ENCODE measurements around the gene FUCA2.

Gene FUCA2

DNA sequence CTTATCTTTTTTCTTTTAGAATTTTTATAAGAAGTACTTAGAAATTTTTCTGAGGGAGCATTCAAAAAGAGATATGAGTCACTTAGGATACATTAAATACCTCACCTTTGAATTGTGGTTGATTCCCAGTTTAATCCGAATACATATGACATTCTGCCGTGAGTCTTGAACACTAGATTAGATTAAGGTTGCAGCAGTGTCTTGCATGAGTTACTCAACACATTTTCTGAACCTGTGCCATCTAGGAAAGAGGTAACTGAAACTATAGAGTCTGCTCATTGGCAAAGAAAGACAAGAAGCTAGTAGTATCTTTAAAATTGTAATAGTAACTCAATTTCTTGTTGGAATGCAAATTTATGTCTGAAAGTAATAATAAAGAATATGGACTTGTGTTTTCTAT lies 46.0 kb downstream of the FUCA2 start:
- no peaks in the 10 kb centered on the region for H3K9me2 ChIP-seq (replicated peaks; ENCODE audit: low read depth, low read length)
- H3K9me3 ChIP-seq (ENCODE audit: insufficient read depth, low read depth, low read length): no peaks in the 10 kb centered on the region
- no peak for TF ChIP-seq EZH2phosphoT487 (IDR thresholded peaks at IDR 0.05; ENCODE audit: borderline replicate concordance)
- TF ChIP-seq, protein P1, sequence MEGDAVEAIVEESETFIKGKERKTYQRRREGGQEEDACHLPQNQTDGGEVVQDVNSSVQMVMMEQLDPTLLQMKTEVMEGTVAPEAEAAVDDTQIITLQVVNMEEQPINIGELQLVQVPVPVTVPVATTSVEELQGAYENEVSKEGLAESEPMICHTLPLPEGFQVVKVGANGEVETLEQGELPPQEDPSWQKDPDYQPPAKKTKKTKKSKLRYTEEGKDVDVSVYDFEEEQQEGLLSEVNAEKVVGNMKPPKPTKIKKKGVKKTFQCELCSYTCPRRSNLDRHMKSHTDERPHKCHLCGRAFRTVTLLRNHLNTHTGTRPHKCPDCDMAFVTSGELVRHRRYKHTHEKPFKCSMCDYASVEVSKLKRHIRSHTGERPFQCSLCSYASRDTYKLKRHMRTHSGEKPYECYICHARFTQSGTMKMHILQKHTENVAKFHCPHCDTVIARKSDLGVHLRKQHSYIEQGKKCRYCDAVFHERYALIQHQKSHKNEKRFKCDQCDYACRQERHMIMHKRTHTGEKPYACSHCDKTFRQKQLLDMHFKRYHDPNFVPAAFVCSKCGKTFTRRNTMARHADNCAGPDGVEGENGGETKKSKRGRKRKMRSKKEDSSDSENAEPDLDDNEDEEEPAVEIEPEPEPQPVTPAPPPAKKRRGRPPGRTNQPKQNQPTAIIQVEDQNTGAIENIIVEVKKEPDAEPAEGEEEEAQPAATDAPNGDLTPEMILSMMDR (conservative IDR thresholded peaks at IDR 0.05; ENCODE audit: low read length): no peak
- no peaks in the 10 kb centered on the region for H3K4me1 ChIP-seq (ENCODE audit: insufficient read depth, low read length, poor library complexity, severe bottlenecking)
- peaks cover 3% of the 10 kb centered on the region; the same call in 1 of the 2 replicates for H3K79me2 ChIP-seq (ENCODE audit: insufficient read depth, low read length)
- H3K4me2 ChIP-seq (ENCODE audit: low read depth, low read length, poor library complexity, severe bottlenecking): no peak overlapping the region
- no peaks in the 10 kb centered on the region for H3K27me3 ChIP-seq (ENCODE audit: insufficient read depth, low read length, poor library complexity, severe bottlenecking)
- H2AFZ ChIP-seq (ENCODE audit: low read length): no peak overlapping the region
- peaks cover 19% of the 10 kb centered on the region; the same call in 1 of the 2 replicates for H3K36me3 ChIP-seq (ENCODE audit: insufficient read depth, low read length)
- no peak overlapping the region for H3K4me3 ChIP-seq (ENCODE audit: low read length, poor library complexity, severe bottlenecking)
- H3K9ac ChIP-seq (ENCODE audit: low read depth, low read length, poor library complexity, severe bottlenecking): no peak overlapping the region
- H4K20me1 ChIP-seq (ENCODE audit: insufficient read depth, low read length, poor library complexity, severe bottlenecking): no peaks in the 10 kb centered on the region
- no peaks in the 10 kb centered on the region for H3F3A ChIP-seq (ENCODE audit: low read depth)

DNA sequence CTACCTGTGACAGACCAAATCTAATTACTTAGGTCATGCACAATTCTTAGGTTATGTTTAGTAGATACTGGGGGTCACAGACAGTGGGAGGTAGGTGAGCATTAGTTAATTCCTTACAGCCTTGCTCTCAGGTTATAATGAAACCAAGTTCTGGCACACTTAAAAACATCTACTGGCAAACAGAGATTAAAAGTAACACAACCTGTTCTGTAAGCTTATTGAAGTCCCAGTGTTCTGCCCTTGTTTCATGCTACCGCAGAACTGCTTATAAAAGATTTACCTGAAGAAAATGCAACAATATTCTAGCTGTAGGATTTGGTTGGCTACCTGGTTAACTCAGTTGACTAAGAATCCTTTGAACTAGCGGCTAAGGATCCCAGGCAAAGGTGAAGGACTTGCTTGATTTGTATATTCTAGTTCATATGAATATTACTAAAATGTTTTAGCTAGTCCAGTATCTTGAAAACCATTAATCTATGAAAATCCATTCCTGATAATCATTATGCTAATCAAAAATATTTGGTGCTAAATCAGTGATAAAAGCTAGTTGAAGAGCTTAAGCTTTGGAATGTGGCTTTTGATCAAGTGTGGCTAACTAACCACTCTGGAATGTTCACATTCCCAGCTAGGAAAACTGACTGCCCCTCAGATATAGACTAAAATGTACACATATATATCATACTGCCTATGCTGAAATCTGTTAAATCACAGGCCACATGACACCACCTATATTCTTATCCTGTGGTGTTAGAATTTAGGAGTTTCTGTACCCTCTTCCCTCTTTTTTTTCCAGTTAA lies 53.8 kb downstream of the FUCA2 start:
- no peaks in the 10 kb centered on the region for H3K9me3 ChIP-seq (ENCODE audit: insufficient read depth, low read depth, low read length)
- H4K20me1 ChIP-seq (ENCODE audit: insufficient read depth, low read length, poor library complexity, severe bottlenecking): peaks cover 3% of the 10 kb centered on the region
- H3K79me2 ChIP-seq (ENCODE audit: insufficient read depth, low read length): peaks cover 52% of the 10 kb centered on the region
- no peak for TF ChIP-seq EZH2phosphoT487 (IDR thresholded peaks at IDR 0.05; ENCODE audit: borderline replicate concordance)
- TF ChIP-seq, protein P1 (conservative IDR thresholded peaks at IDR 0.05; ENCODE audit: low read length): no peak
- peak overlapping the region; percentile 37 for H3K9ac ChIP-seq (ENCODE audit: low read depth, low read length, poor library complexity, severe bottlenecking)
- no peaks in the 10 kb centered on the region for H3K27me3 ChIP-seq (ENCODE audit: insufficient read depth, low read length, poor library complexity, severe bottlenecking)
- no peaks in the 10 kb centered on the region for H3K9me2 ChIP-seq (replicated peaks; ENCODE audit: low read depth, low read length)
- no peaks in the 10 kb centered on the region for H3F3A ChIP-seq (ENCODE audit: low read depth)
- no peak overlapping the region for H2AFZ ChIP-seq (ENCODE audit: low read length)
- H3K4me1 ChIP-seq (ENCODE audit: insufficient read depth, low read length, poor library complexity, severe bottlenecking): peaks cover 28% of the 10 kb centered on the region
- H3K4me3 ChIP-seq (ENCODE audit: low read length, poor library complexity, severe bottlenecking): peak overlapping the region; percentile 3
- peak overlapping the region; percentile 47 for H3K4me2 ChIP-seq (ENCODE audit: low read depth, low read length, poor library complexity, severe bottlenecking)
- H3K36me3 ChIP-seq (ENCODE audit: insufficient read depth, low read length): peaks cover 4% of the 10 kb centered on the region; the same call in 1 of the 2 replicates

DNA sequence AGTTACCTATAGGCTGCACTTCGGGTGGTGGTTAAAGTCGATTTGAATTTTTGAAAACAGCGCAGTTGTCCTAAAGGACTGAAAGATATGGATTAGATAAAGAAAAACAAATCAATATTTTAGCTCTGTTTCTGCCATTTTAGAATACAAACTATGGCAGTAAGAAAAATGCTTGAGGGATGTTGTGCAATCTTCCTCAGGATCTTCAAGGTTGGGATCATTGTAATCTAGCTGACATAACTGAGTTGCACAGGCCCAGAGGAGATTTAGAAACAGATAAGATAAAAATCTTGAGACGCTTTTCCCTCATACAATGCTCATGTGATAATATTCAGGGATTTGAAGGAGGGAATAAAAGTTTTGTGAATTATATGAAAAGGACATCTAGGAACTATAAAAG lies 60.0 kb downstream of the FUCA2 start:
- H3K4me3 ChIP-seq (ENCODE audit: low read length, poor library complexity, severe bottlenecking): peak overlapping the region; percentile 98
- 0 out of 2 replicates have a peak overlapping the region, but pooled peaks have one; percentile 88 for H2AFZ ChIP-seq (ENCODE audit: low read length)
- H4K20me1 ChIP-seq (ENCODE audit: insufficient read depth, low read length, poor library complexity, severe bottlenecking): no peaks in the 10 kb centered on the region
- H3K36me3 ChIP-seq (ENCODE audit: insufficient read depth, low read length): no peaks in the 10 kb centered on the region
- peaks cover 42% of the 10 kb centered on the region for H3K4me1 ChIP-seq (ENCODE audit: insufficient read depth, low read length, poor library complexity, severe bottlenecking)
- H3K9ac ChIP-seq (ENCODE audit: low read depth, low read length, poor library complexity, severe bottlenecking): peak overlapping the region; percentile 82
- peaks cover 13% of the 10 kb centered on the region; the same call in 1 of the 2 replicates for H3F3A ChIP-seq (ENCODE audit: low read depth)
- no peaks in the 10 kb centered on the region for H3K27me3 ChIP-seq (ENCODE audit: insufficient read depth, low read length, poor library complexity, severe bottlenecking)
- no peaks in the 10 kb centered on the region for H3K9me3 ChIP-seq (ENCODE audit: insufficient read depth, low read depth, low read length)
- no peak for TF ChIP-seq EZH2phosphoT487 (IDR thresholded peaks at IDR 0.05; ENCODE audit: borderline replicate concordance)
- TF ChIP-seq, protein P1 (conservative IDR thresholded peaks at IDR 0.05; ENCODE audit: low read length): no peak
- no peaks in the 10 kb centered on the region for H3K9me2 ChIP-seq (replicated peaks; ENCODE audit: low read depth, low read length)
- H3K4me2 ChIP-seq (ENCODE audit: low read depth, low read length, poor library complexity, severe bottlenecking): peak overlapping the region; percentile 93
- peaks cover 75% of the 10 kb centered on the region for H3K79me2 ChIP-seq (ENCODE audit: insufficient read depth, low read length)
